Measurements from ENCODE around the gene CCL4L2.
"Not testable (repeated sequence)": the region's sequence is repeated elsewhere in the genome, so short reads cannot be mapped to it uniquely, and the experiment has no call there.

Gene CCL4L2

DNA sequence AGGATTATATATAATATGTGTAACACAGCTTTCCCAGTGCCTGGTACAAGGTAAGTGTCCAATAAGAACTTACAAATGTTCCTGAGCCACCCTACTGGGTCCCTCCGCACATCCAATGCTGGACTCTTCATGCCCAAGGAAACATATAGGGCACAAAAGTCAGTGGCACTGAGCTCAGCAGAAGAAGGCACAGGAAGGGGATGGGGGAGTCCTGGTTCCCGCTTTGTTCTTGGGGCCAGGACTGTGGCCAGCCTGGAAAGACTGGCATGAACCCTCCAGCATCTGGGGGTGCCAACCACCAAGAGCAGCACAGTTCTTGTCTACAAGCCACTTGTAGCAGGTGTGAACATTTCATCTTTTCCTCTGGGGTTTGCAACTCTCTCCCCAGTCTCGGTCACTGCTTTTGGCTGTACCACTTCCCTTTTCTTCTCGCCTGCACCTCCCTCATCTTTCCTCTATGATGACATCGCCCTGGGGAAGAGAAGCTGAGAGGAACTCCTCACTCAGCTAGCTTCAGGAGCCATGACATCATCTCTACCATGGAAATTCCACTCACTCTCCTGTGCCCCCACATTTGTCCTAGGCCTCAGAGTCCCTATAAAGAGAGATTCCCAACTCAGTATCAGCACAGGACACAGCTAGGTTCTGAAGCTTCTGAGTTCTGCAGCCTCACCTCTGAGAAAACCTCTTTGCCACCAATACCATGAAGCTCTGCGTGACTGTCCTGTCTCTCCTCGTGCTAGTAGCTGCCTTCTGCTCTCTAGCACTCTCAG, at the start of gene CCL4L2:
Gene CCL4L2 (plus strand): TSS at position 625 of the 773 bp plus-strand sequence.
- DNase-seq = not testable (repeated sequence)

GRCh38 chr17:36168836-36169235, 42.0 kb upstream of the CCL4L2 start:
- not testable (repeated sequence) for DNase-seq

- DNase-seq = not testable (repeated sequence)
These were observed 34.3 kb upstream of the CCL4L2 start, which contains the start of gene TBC1D3B for GRCh38 chr17:36176536-36176935. Gene TBC1D3B (minus strand): TSS chr17:36176636. CDS start chr17:36175050, 1,586 bp downstream.

- not testable (repeated sequence) for DNase-seq
These were observed 29.3 kb upstream of the CCL4L2 start for GRCh38 chr17:36181446-36182175.

- no peak for DNase-seq
These were observed 28.5 kb upstream of the CCL4L2 start for GRCh38 chr17:36182176-36183000.

DNA sequence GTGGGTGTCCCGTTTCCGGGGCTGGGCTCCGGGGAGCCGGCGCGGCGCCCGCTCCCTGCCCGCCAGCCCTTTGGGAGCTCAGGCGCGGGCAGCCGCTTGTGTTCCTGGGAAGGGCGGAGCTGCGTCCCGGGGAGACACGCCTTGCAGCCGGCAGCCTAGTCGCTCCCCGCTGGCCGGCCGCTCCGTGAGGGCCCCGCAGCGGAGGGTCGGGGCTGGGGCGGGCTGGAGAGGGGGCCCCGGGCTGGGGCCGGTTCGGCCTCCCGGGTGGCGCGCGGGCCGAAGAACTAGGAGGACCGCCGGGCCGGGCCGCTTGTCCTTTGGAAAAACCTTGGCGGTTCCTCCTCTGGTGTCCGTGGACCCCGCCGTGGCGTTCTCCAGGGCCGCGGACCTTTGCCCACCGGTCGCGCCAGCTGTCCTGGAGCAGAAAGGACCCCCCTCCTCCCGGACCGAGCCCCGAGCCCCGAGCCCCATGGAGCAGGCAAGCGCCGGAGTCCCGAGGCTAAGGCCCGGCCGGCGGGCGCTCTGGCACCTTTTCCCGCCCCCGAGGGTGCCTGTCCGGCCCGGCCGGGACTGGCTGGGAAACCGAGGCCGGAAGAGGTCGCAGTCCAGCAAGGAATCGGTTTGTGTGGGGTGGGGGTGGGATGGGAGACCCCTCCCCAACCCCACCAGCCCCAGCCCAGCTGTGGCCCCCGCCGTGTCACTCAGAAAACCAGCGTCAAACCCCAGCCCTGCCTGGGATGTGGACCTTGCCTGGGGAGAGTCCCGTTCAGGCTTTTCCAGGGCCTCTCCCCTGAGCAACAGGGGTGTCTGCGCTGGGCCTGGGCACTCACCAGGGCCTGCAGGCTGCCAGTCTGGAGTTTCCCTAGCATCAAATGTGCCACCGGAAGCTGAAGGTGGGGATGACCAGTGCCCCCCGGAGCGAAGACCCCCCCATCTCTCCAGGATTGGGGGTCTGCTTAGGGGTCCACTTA, 27.6 kb upstream of the CCL4L2 start:
- DNase-seq = no peak

- no peak for DNase-seq
These were observed 26.7 kb upstream of the CCL4L2 start for GRCh38 chr17:36184023-36184765.

DNA sequence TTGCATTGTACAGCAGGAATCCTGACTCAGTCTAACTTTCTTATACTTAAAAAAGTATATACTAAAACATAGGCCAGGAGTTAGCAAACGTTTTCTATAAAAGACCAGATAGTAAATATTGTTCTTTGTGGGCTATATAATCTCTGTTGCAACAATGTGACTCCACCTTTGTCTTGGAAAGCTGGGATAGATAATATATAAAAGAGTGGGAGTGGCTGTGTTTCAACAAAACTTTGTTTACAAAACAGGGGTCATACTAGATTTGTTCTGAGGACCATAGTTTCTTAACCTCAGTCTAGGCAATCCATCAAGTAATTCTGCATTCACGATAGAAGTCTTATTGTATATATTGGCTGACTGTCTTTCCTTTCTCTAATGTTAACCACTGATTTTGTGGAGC, 25.4 kb upstream of the CCL4L2 start:
- no peak for DNase-seq

GRCh38 chr17:36186810-36187763, 23.8 kb upstream of the CCL4L2 start:
- not testable (repeated sequence) for DNase-seq

- not testable (repeated sequence) for DNase-seq
These were observed 22.8 kb upstream of the CCL4L2 start for GRCh38 chr17:36187943-36188665.

GRCh38 chr17:36188891-36189306, 22.0 kb upstream of the CCL4L2 start:
- no peak for DNase-seq

DNA sequence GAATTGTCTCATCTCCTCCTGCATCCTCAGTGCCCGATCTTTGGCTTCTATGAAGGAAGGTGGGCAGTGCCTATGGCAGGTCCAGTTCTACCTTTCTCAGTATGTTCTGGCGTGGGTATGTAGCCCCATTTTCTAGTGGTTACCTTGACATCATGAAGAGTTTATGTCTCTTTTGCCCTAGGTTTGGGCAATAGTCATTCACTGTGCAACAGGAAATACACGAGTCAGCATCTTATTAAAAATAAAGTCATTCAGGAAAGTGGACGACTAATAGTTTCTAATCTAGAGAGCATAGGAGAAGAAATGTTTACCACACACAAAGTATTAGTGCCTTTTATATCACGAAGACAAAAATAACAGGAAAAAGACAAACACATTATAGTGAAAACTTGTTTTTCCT, 20.9 kb upstream of the CCL4L2 start:
- DNase-seq = not testable (repeated sequence)

GRCh38 chr17:36190549-36191330, 20.1 kb upstream of the CCL4L2 start:
- DNase-seq = not testable (repeated sequence)

DNA sequence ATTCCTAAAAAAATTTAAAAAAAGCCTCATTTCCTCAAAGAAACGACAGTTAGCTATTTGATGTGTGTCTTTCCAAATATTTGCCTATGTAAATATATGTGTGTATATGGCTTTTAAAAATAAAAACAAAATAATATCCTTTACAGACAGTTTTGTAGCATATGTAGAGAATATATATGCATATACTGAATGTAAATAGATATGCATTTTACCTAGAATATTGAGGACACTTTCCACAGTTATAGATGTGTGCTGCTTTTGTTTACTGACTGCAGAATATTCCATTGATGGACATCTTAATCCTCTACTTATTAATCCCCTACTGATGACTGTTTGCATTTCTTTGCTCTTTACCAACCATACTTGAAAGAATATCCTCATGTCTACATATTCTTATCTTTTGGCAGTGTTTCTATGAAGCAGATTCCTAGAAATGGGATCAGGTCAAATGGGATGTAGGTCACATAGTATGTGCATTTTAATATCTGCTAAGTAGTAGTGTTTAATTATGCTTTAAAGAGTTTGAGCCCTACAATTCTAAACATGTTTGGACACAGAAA, 17.6 kb upstream of the CCL4L2 start:
- no peak for DNase-seq

DNA sequence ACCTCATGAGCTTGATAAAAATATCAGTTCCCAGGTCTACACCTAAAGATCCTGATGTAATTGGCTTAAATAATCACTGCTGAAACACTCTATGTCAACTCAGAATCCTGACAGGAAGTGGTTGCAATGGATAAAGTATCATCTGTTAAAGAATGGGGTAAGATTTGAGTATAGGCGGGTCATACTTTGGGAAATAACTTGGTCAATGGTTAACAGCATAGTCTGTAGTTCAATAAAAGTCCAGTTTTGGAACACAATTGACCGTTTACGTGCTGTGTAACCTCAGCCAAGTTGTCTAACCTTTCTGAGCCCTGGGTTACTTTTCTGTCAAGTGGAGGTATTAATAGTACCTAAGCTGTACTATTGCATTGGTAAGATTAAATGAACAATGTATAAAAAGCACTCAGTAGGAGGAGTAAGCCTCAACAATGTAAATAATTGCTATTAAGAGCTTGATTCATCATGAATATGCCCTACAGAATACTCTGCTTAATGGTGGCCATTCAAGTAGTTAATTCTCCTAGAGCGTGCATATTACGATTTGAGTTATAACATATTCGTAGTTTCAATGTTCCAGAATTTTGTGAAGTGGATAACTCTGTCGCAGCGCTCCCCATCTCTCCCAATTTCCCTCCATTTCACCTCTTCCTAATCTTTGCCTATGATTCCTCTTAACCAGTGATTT, 16.6 kb upstream of the CCL4L2 start:
- DNase-seq = not testable (repeated sequence)

GRCh38 chr17:36194832-36195433, 15.9 kb upstream of the CCL4L2 start:
- not testable (repeated sequence) for DNase-seq

Measured in NCI-H1694 (cell line).